T-cell (primary cell): ENCODE data around the gene GTF3C1. TPM values are rescaled to one million over a fixed set of nuclear protein-coding genes. Genes with fewer than 3 reads are reported as not detected.
"Not testable (repeated sequence)": the region's sequence is repeated elsewhere in the genome, so short reads cannot be mapped to it uniquely, and the experiment has no call there.

Source experiments
- ATAC-seq, 4 experiments: fragments of 200-7000 bp in 3 of 4; fragments of 150-1000 bp in 1 of 4; cut with Tn5 transposase; replicated peaks in 1 of 4; 1 replicate in 3 of 4; 2 replicates in 1 of 4; pipeline ENCODE4 v1.10.0; 2021; ENCODE audit warnings: moderate library complexity in 3 of 4, mild to moderate bottlenecking in 2 of 4, moderate number of reproducible peaks in 1 of 4
- CTCF ChIA-PET, 2 donors: fragments of 300-600 bp; sonication (Branson Sonifier 250); formaldehyde crosslinking; loops; one replicate each; lab custom pipeline; 2022; ENCODE audit warnings: antibody characterized with exemption in 2 of 2; lab: Charles Lee
- POLR2A ChIA-PET, 2 donors: fragments of 300-600 bp; sonication (Branson Sonifier 250); formaldehyde crosslinking; loops; one replicate each; lab custom pipeline; 2022; ENCODE audit warnings: antibody characterized with exemption in 2 of 2; lab: Charles Lee
- DNase-seq, 35 experiments: peaks; one replicate each; pipeline versions ENCODE4 v3.0.0 to v3.0.0-alpha.2; 2013 to 2023
- H3K27ac ChIP-seq: one replicate; pipeline ENCODE4 v1.5.1; 2013; ENCODE audit warnings: low read length
- H3K27me3 ChIP-seq, 2 experiments: replicated peaks in 1 of 2; 1 replicate in 1 of 2; 2 replicates in 1 of 2; pipeline versions ENCODE4 v1.6.1 to v1.7.0; 2013; ENCODE audit warnings: low read length in 1 of 2, mixed read lengths in 1 of 2; ENCODE audit not compliant: control insufficient read depth in 2 of 2, insufficient read depth in 2 of 2; ENCODE audit errors: extremely low read depth in 1 of 2
- H3K36me3 ChIP-seq, 2 donors: 1 replicate in 1 of 2; 2 replicates in 1 of 2; pipeline versions ENCODE4 v1.6.1 to v1.7.0; 2013; ENCODE audit warnings: low read length in 1 of 2; ENCODE audit not compliant: control insufficient read depth in 2 of 2, insufficient read depth in 1 of 2; ENCODE audit errors: extremely low read depth in 1 of 2
- H3K4me1 ChIP-seq, 2 experiments: 1 replicate in 1 of 2; 2 replicates in 1 of 2; pipeline versions ENCODE4 v1.6.1 to v1.7.0; 2013; ENCODE audit warnings: low read length in 2 of 2, mixed read lengths in 1 of 2; ENCODE audit not compliant: insufficient read depth in 2 of 2, control insufficient read depth in 1 of 2; ENCODE audit errors: extremely low read depth in 1 of 2
- H3K4me3 ChIP-seq, 2 donors: 1 replicate in 1 of 2; 2 replicates in 1 of 2; pipeline versions ENCODE4 v1.5.1 to v1.7.0; 2013; ENCODE audit warnings: mild to moderate bottlenecking in 2 of 2, low read length in 1 of 2, moderate library complexity in 1 of 2; ENCODE audit not compliant: control insufficient read depth in 1 of 2; ENCODE audit errors: extremely low read depth in 1 of 2
- H3K9me3 ChIP-seq: 2 replicates; pipeline ENCODE4 v1.7.0; 2013
- H3K27ac Mint-ChIP-seq, 2 donors: one replicate each; pipeline ENCODE4 v1.8.0; 2020 to 2021; ENCODE audit warnings: mild to moderate bottlenecking in 2 of 2, mixed read lengths in 2 of 2
- H3K27me3 Mint-ChIP-seq, 2 donors: one replicate each; pipeline ENCODE4 v1.8.0; 2021 to 2022; ENCODE audit warnings: mixed read lengths in 2 of 2
- H3K36me3 Mint-ChIP-seq: one replicate; pipeline ENCODE4 v1.8.0; 2021; ENCODE audit warnings: mixed read lengths
- H3K4me1 Mint-ChIP-seq, 3 donors: one replicate each; pipeline ENCODE4 v1.8.0; 2020 to 2022; ENCODE audit warnings: mixed read lengths in 3 of 3, mild to moderate bottlenecking in 1 of 3
- H3K4me3 Mint-ChIP-seq, 3 donors: one replicate each; pipeline ENCODE4 v1.8.0; 2020 to 2022; ENCODE audit warnings: mild to moderate bottlenecking in 3 of 3, mixed read lengths in 3 of 3, moderate library complexity in 3 of 3
- H3K9me3 Mint-ChIP-seq, 3 donors: one replicate each; pipeline ENCODE4 v1.8.0; 2020 to 2022; ENCODE audit warnings: mixed read lengths in 3 of 3
- WGBS: methylation state at CpG from one replicate; pipeline ENCODE4 v1.1.5; 2013; ENCODE audit warnings: missing lambda C conversion rate; ENCODE audit not compliant: insufficient coverage; 5-methylcytosine and 5-hydroxymethylcytosine counted together
- total RNA-seq, 35 experiments: library from RNA in 6 of 35; stranded (reverse) in 6 of 35; fragments of 120-200 nt in 1 of 35; gene quantifications; one replicate each; pipeline versions ENCODE4 v1.2.1 to v1.2.4 and lab custom pipeline; 2013 to 2026

GTF3C1 gene
- total RNA-seq, 5 donors from 2014 or later (not counting 1 experiment from before 2014, with no cell fraction given): 60.3 to 72.8 (median 61.4) TPM

DNA sequence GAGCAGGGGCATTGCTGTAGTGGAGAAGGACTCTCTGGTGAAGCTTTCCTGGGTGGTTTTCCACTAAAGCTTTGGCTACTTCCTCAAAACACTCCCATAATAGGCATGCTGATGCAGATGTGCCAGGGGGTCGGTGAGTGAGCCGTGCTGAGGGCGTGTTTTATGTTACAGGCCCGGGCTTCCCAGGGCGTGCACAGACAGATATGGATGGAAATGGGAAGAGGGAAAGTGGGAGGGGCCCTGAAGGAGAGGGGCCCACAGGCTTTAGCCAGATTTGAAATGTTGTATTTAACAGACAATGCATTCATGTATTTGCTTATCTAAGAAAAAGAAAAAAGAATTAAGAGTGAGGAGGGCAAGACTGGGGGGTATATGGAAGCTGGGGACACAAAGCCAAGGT lies 91.5 kb downstream of the GTF3C1 start:
- ChIA-PET CTCF (interaction anchor here in 1 of 2 donors (1.0 kb wide), 1 partner anchor 255 kb away, joined by 4 read pairs; the partner anchor contains the start of gene KDM8), POLR2A (no interaction called here)
- no peak for ATAC-seq
- peak overlapping the region in 1 of 2 donors; percentile 17 for H3K27ac Mint-ChIP-seq
- no peak overlapping the region for H3K27ac ChIP-seq
- H3K36me3 ChIP-seq: peaks cover 9 to 27% of the 10 kb centered on the region in 2 donors
- H3K4me3 Mint-ChIP-seq: no peak overlapping the region
- H3K36me3 Mint-ChIP-seq: peaks cover 6% of the 10 kb centered on the region
- H3K27me3 ChIP-seq: no peaks in the 10 kb centered on the region
- no CpG with 5 or more reads among the region's 5 CpGs for WGBS
- H3K9me3 ChIP-seq: no peaks in the 10 kb centered on the region
- no peaks in the 10 kb centered on the region for H3K9me3 Mint-ChIP-seq
- H3K27me3 Mint-ChIP-seq: no peaks in the 10 kb centered on the region
- no peak for DNase-seq
- peaks cover 23 to 76% of the 10 kb centered on the region in 2 experiments for H3K4me1 ChIP-seq
- peaks cover 53 to 78% (median 65%) of the 10 kb centered on the region in 3 donors for H3K4me1 Mint-ChIP-seq
- H3K4me3 ChIP-seq: no peak overlapping the region

DNA sequence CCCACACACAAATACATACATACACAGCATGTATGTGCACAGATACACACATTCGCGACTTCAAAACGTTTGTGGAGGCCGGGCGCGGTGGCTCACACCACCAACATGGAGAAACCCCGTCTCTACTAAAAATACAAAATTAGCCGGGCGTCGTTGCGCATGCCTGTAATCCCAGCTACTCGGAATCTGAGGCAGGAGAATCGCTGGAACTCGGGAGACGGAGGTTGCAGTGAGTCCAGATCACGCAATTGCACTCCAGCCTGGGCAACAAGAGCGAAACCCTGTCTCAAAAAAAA lies 92.2 kb downstream of the GTF3C1 start:
- H3K9me3 Mint-ChIP-seq, H3K36me3 Mint-ChIP-seq, H3K27ac Mint-ChIP-seq, H3K9me3 ChIP-seq, POLR2A ChIA-PET, H3K27me3 Mint-ChIP-seq, H3K27ac ChIP-seq, H3K4me3 Mint-ChIP-seq, H3K27me3 ChIP-seq, DNase-seq, H3K4me3 ChIP-seq, ATAC-seq: not testable (repeated sequence)
- CTCF ChIA-PET: interaction anchor here in 1 of 2 donors (0.7 kb wide), 1 partner anchor 197 kb away, joined by 3 read pairs; no protein-coding TSS in a partner anchor
- 94% methylated on average over 14 of the region's 17 CpGs for WGBS
- Histone ChIP-seq H3K36me3 (peaks cover 3 to 27% of the 10 kb centered on the region in 2 donors), H3K4me1 (peaks cover 18 to 76% of the 10 kb centered on the region in 2 experiments)
- peaks cover 56 to 77% (median 65%) of the 10 kb centered on the region in 3 donors for H3K4me1 Mint-ChIP-seq

DNA sequence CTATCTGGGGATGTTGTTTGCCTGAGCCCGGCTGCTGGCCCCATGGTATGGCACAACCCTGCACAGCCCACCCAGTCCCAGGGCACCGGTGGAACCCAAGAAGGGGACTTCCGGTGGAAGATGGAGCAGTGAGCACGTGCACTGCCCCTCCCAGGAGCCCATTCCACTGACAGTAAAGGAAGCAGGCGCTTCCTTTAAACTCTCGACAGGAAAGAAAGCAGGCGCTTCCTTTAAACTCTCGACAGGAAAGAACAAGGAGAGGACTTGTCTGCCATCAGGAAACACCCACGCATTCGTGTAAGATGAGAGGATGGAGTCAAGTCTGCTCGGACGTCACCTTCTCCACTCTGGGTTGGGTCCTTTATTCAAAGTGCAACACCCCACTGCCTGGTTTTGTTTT lies 94.0 kb downstream of the GTF3C1 start:
- peak overlapping the region; percentile 51 to 69 for H3K27ac Mint-ChIP-seq
- H3K4me3 Mint-ChIP-seq: peak overlapping the region in 1 of 3 donors; percentile 32
- CTCF ChIA-PET: interaction anchor here (0.7 to 0.8 kb wide), 2 partner anchors 48 to 1833 kb away, joined by 3 read pairs; no protein-coding TSS in a partner anchor
- H3K9me3 ChIP-seq: no peaks in the 10 kb centered on the region
- H3K4me1 ChIP-seq: peaks cover 16 to 74% of the 10 kb centered on the region in 2 experiments
- peaks cover 67 to 77% (median 68%) of the 10 kb centered on the region in 3 donors for H3K4me1 Mint-ChIP-seq
- H3K27ac ChIP-seq: no peak overlapping the region
- DNase-seq (peak in 3 of 35 experiments; percentile 7 to 47 (median 40)), ATAC-seq (peak in 2 of 4 experiments; percentile 18 to 50)
- no peaks in the 10 kb centered on the region for H3K9me3 Mint-ChIP-seq
- POLR2A ChIA-PET: interaction anchor here in 1 of 2 donors (0.6 kb wide), 1 partner anchor 554 kb away, joined by 3 read pairs; no protein-coding TSS in a partner anchor
- 14% methylated on average over 5 of the region's 12 CpGs for WGBS
- H3K36me3 ChIP-seq: peaks cover 0 to 8% of the 10 kb centered on the region in 2 donors
- no peaks in the 10 kb centered on the region for H3K27me3 Mint-ChIP-seq
- H3K36me3 Mint-ChIP-seq: peaks cover 6% of the 10 kb centered on the region
- no peaks in the 10 kb centered on the region for H3K27me3 ChIP-seq
- no peak overlapping the region for H3K4me3 ChIP-seq

DNA sequence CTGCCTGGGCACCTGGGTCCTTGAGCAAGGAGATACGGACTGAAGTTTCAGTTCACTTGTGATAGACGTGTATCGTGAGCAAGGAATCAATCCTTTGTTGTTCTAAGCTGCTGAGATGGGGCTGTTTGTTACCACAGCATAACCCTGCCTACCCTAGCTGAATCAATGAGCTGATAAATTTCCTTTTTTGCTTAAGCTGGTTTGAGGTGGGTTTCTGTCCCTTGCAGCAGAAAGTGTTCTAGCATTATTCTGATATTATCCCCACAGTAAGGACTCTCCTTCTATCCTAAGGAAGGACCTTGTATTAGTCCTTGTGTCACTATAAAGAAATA lies 96.3 kb downstream of the GTF3C1 start:
- peaks cover 75 to 83% (median 78%) of the 10 kb centered on the region in 3 donors for H3K4me1 Mint-ChIP-seq

DNA sequence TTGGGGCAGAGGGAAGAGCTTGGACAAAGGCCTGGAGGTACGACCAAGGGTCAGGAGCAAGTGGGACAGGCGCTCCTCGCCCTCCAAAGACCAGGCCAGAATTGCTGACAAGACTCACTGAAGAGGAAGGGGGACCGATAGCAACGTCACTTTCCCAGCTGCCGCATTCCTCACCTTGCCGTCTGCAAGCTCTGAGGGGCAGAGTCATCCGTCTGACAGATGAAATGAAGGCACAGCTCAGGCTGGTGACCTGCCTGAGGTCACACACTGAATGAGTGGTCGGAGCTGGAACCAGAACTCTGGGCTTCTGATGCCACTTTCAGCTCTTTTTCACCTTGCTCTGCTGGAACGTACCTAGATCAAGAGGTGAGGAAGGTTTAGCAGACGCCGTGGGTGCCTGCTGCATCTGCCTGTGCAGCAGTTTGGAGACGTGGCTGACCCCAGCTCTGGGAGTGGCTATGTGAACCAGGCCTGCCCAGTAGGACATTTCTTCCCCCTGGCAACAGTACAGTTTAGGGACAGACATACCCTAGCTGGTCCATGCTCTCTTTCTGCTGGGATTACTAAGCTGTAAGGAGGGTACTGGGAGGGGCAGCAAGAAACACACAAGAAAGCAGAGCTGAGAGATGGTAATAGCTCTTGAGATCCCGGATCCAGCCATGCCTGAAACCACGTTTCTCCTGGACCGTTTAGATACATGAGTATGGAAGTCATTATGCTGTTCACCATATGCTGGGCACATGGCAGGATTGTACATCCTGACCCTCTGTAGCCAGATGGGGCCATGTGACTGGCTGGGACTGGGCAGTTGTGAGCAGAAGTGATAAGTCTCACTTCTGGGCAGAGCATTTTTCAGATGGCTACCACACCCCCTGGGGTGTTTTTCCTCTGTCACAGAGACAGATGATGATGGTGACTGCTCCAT lies 96.9 kb downstream of the GTF3C1 start:
- Histone ChIP-seq H3K36me3 (peaks cover 0 to 15% of the 10 kb centered on the region in 2 donors), H3K4me3 (no peak overlapping the region), H3K27me3 (no peaks in the 10 kb centered on the region), H3K9me3 (no peaks in the 10 kb centered on the region), H3K27ac (no peak overlapping the region), H3K4me1 (peaks cover 19 to 91% of the 10 kb centered on the region in 2 experiments)
- POLR2A ChIA-PET: interaction anchor here in 1 of 2 donors (0.6 kb wide), 3 partner anchors 179 to 1372 kb away, joined by 3 to 8 read pairs (median 3); no protein-coding TSS in a partner anchor
- Mint-ChIP-seq H3K4me1 (peaks cover 80 to 89% (median 84%) of the 10 kb centered on the region in 3 donors), H3K9me3 (no peaks in the 10 kb centered on the region), H3K27ac (peak overlapping the region; percentile 76 to 85), H3K4me3 (peak overlapping the region in 1 of 3 donors; percentile 1), H3K27me3 (no peaks in the 10 kb centered on the region), H3K36me3 (peaks cover 15% of the 10 kb centered on the region)
- ATAC-seq (no peak), DNase-seq (no peak)
- WGBS: 83% methylated on average over 16 of the region's 16 CpGs
- CTCF ChIA-PET: interaction anchor here (0.7 kb wide), 3 partner anchors 15 to 222 kb away, joined by 3 to 6 read pairs (median 3); no protein-coding TSS in a partner anchor

More for the DNA sequence above, 96.3 kb downstream of the GTF3C1 start:
- Histone ChIP-seq H3K27me3 (no peaks in the 10 kb centered on the region), H3K9me3 (no peaks in the 10 kb centered on the region), H3K4me1 (peaks cover 19 to 84% of the 10 kb centered on the region in 2 experiments), H3K4me3 (no peak overlapping the region), H3K27ac (no peak overlapping the region), H3K36me3 (peaks cover 0 to 12% of the 10 kb centered on the region in 2 donors)
- DNase-seq (no peak), ATAC-seq (no peak)
- no CpG with 5 or more reads among the region's 3 CpGs for WGBS
- Mint-ChIP-seq H3K9me3 (no peaks in the 10 kb centered on the region), H3K4me3 (no peak overlapping the region), H3K36me3 (peaks cover 11% of the 10 kb centered on the region), H3K27me3 (no peaks in the 10 kb centered on the region), H3K27ac (peak overlapping the region; percentile 76 to 85)
- POLR2A ChIA-PET: interaction anchor here in 1 of 2 donors (0.6 kb wide), 1 partner anchor 1373 kb away, joined by 8 read pairs; no protein-coding TSS in a partner anchor
- CTCF ChIA-PET: no interaction called here

DNA sequence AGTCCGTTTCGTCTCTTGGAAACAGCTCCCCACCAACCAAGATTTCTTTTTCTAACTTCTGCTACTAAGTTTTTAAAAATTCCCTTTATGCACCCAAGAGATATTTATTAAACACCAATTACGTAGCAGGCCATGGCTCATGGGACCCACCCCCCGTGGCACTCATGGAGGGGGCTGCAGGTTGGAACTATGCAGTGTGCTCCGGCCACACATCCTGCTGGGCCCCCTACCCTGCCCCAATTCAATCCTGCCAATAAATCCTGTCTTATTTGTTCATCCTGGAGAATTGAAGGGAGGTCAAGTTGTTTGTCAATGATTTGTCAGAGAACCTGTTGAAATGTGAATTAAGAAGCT lies 99.5 kb downstream of the GTF3C1 start:
- peak overlapping the region; percentile 41 to 67 (median 51) for H3K4me3 Mint-ChIP-seq
- peak overlapping the region; percentile 92 for H3K27ac ChIP-seq
- peaks cover 82 to 91% (median 82%) of the 10 kb centered on the region in 3 donors for H3K4me1 Mint-ChIP-seq
- no peaks in the 10 kb centered on the region for H3K9me3 ChIP-seq
- peak overlapping the region in 1 of 2 donors; percentile 2 for H3K4me3 ChIP-seq
- peaks cover 10 to 35% of the 10 kb centered on the region in 2 donors for H3K36me3 ChIP-seq
- no peaks in the 10 kb centered on the region for H3K27me3 ChIP-seq
- H3K36me3 Mint-ChIP-seq: peaks cover 35% of the 10 kb centered on the region
- ChIA-PET POLR2A (interaction anchor here (0.6 to 7.6 kb wide), 8 partner anchors 12 to 299 kb away, joined by 3 to 88 read pairs (median 4); partner anchors contain the start of gene IL21R (in 1 of the 2)), CTCF (interaction anchor here (0.6 to 1.5 kb wide), 7 partner anchors 14 to 304 kb away, joined by 3 to 7 read pairs (median 5); no protein-coding TSS in a partner anchor)
- DNase-seq (no peak), ATAC-seq (peak in 1 of 4 experiments; percentile 13)
- 0% methylated on average over 2 of the region's 5 CpGs for WGBS
- H3K4me1 ChIP-seq: peaks cover 17 to 93% of the 10 kb centered on the region in 2 experiments
- no peaks in the 10 kb centered on the region for H3K9me3 Mint-ChIP-seq
- H3K27me3 Mint-ChIP-seq: no peaks in the 10 kb centered on the region
- H3K27ac Mint-ChIP-seq: peak overlapping the region; percentile 90 to 91
